HG03342 (cell line): ENCODE measurements around the gene MTERF1.
A peak's percentile ranks its signal among the peaks of the same experiment; 100 is the strongest.
"Not testable (repeated sequence)": the region's sequence is repeated elsewhere in the genome, so short reads cannot be mapped to it uniquely, and the experiment has no call there.

Experiments used
- ATAC-seq: cut with Tn5 transposase; IDR thresholded peaks from one replicate; pipeline ENCODE4 v1.9.1; 2021; ENCODE audit warnings: mild to moderate bottlenecking, moderate library complexity; ENCODE audit not compliant: unreplicated experiment

The MTERF1 gene

DNA sequence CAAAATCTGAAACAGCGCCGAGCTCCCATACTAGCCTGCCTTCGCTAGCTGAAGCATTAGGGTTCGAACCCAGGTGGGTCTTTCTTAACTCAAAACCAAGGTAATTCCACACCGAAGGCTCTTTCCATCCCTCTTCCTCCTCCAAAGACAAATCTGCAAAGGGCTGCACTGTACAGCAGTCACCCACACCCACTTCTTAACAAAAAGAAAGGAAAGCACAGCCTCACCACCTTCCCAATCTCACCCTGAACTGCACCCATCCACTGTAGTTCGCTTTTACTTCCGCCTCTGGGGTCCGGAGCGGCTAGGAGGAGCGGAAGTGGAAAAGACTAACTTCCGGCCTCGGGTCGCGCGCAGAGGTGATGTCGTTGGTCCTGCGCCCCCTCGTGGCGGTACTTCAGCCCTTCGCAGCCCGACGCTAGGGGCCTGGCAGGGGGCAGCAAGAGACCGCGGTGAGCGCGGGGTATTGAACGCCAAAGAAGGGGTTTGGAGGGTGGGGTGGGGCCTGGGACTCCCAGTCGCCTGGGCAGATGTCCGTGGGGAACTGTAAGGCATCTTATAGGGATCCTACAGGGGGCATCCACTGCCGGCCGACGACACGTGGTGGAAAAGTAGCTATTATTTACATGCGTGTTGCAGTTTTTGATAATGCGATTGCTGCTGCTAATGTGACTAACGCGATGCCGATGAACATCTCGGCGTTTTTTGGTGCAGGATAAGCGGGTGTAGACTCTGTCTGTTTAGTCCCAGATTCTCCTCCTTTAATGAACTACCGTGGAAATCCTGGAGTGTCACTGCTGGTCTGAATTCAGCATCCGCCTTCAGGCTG is at the start of gene MTERF1:
Gene MTERF1 (minus strand): TSS at position 290 of the 829 bp plus-strand sequence. CDS start 619 bp downstream, outside the sequence.
- ATAC-seq = peak; percentile 99

- peak; percentile 74 for ATAC-seq
Measured at GRCh38 chr7:91929463-91929862, 49.0 kb upstream of the MTERF1 start.

DNA sequence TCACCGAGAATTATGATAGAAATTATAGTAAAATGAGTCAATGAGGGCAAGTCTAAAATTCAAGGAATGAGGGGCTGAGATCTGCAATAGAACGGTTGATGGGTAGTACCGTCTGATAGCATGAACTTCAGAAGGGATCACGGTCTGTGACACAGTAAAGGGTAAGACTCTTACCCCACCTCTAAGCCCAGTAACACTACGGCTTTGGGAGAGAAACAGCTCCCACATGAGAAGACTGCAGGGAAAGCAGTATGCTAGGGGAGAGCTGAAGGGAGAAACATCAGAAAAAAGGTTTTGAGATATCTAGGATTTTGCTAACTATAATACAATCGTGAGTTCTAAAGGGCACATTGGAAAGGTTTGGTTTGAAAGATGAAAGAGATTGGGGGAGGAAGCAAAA is 47.4 kb upstream of the MTERF1 start:
- no peak for ATAC-seq

GRCh38 chr7:91922857-91923256 is 42.4 kb upstream of the MTERF1 start:
- ATAC-seq = no peak

GRCh38 chr7:91918356-91918755 is 37.9 kb upstream of the MTERF1 start:
- no peak for ATAC-seq

GRCh38 chr7:91916051-91916440 is 35.5 kb upstream of the MTERF1 start:
- ATAC-seq = no peak

DNA sequence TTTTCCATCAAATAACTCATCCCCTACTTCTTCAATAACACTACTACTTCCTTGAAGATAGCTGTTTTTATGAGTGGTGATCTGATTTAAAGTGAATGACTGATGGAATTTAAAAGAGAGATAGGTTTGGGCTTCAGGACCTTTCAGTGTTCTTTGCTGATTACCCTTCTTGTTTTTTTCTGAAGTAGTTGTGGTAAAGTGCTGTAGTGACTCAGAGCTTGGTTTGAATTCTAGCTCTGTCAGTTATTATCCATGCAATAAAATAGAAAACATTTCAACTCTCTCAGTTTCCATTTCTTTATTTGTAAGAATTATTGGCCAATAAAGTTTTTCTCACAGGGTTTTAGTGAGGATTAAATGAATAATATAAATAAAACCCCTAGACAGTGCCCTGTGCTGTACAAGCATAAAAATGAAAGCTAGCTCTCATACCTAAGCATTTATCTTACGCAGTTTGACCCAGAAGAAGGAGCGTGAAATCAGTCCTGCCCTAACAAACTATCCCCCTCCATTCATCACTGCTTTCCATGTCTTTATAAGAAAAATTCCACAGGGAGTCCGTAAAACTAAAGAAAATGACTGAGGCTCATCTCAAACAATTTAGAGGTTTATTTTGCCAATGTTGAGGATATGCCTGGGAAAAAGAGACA is 35.0 kb upstream of the MTERF1 start:
- no peak for ATAC-seq

DNA sequence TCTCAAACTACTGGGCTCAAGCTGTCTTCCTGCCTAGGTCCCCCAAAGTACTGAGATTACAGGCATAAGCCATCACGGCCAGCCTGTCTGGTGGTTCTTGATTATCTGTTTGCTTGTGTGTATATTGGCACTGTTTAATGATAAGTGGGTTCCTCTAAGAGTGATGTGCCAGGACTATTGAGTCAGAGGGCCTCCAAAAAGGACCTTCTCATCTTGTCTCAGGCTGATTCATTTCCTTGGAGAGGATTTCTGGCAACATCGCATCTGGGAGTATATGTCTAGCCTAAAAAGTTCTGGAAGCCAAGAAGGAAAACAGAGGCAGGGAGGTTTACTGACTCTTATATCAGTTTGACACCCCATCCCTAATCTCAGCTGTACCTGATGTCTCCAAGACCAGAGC is 33.1 kb upstream of the MTERF1 start:
- no peak for ATAC-seq

- no peak for ATAC-seq
Measured at GRCh38 chr7:91912494-91912893, 32.0 kb upstream of the MTERF1 start.

DNA sequence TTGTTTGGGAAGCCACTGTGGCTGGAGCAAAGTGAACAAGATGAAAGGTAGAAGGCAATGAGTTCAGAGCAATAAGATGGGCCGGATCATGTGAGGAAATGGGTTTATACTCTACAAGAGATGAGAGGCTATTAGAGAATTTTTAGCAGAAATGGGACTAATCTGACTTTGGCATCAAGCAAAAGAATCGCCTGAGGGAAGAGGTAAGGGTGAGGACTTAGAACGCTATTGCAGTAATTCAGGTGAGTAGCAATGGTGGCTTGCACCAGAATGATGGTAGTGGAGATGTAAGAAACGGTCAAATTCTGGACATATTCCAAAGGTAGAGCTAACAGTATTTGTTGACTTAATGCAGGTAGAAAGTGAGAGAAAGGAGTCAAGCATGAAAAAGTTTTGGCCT is 30.6 kb upstream of the MTERF1 start:
- no peak for ATAC-seq

- ATAC-seq = no peak
Measured at GRCh38 chr7:91910171-91910570, 29.7 kb upstream of the MTERF1 start.

GRCh38 chr7:91899563-91899962 is 19.1 kb upstream of the MTERF1 start:
- ATAC-seq = no peak

GRCh38 chr7:91898240-91898992 is 17.9 kb upstream of the MTERF1 start:
- ATAC-seq = no peak

DNA sequence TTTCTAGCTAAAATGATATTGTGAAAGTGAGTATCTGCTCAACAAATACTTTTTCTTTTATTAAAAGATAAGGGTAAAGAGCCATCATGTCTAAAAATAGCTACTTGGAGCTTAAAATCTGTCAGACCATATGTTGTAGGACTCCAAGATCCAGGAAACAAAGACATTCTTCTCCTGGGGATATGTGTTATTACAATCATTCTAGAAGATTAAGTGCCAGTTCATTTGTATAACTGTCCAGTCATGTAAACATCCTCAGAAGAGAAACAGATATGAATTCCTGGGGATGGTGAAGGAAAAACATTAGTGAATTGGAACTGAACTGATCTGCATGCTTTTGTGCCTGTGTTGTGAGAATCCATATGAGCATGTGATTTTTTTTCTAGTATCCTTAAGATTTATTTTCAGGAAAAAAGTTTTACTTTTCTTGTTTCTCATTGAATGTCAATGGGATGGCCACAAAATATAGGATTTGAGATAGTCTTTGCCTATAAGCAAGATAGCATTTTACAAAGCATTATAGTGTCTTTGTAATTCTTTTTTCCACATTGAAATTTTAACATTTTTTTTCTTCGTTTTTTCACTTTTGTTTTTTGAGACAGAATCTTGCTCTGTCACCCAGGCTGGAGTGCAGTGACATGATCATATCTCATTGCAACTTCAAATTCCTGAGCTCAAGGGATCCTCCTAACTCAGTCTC is 14.4 kb upstream of the MTERF1 start:
- no peak for ATAC-seq

DNA sequence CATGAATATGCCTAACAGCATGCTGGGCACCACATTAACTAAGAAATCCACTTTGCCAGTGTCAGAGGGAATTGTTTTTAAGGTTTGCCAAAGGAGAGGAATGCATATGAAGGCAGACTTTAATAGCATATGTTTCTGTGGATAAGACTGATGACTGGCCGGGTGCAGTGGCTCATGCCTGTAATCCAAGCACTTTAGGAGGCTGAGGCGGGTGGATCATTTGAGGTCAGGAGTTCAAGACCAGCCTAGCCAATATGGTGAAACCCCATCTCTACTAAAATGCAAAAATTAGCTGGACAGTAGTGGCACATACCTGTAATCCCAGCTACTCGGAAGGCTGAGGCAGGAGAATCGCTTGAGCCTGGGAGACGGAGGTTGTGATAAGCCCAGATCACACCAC is 13.2 kb upstream of the MTERF1 start:
- not testable (repeated sequence) for ATAC-seq

GRCh38 chr7:91892821-91893340 is 12.4 kb upstream of the MTERF1 start:
- no peak for ATAC-seq

DNA sequence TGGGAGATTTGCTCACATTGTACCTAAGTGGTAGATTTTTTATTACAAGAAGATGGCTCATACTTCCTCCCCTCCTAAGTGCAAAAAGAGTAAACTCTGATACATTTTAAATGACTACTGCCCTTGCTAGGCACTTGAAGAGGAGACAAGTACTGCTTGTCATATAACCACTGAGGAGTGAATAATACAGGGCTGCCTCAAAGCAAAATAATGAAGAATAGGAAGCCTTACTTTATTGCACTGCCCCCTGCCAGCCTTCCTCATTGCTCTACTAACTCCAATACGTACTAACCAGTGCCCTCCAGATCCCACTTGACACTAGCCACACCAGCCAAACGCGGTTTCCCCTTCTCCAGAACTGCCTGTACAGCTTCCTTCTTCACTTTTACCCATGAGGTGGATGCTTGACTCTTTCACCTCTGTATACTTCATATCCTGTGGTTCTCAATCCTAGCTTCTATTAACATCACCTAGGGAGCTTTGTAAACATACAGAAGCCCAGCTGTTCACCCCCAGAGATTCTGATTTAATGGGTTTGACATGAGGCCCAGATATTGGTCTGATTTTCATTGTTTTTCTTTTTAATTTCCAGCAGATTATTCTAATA is 11.7 kb upstream of the MTERF1 start:
- ATAC-seq = no peak

GRCh38 chr7:91888271-91889175 is 8.0 kb upstream of the MTERF1 start:
- ATAC-seq = not testable (repeated sequence)
